GM19438 (cell line): ENCODE measurements around the gene TAS1R2.

Source experiments
- ATAC-seq: cut with Tn5 transposase; IDR thresholded peaks from one replicate; pipeline ENCODE4 v1.9.1; 2021; ENCODE audit warnings: low read depth; ENCODE audit not compliant: unreplicated experiment

The TAS1R2 gene

GRCh38 chr1:18884727-18885126, 25.3 kb upstream of the TAS1R2 start:
- no peak for ATAC-seq

- no peak for ATAC-seq
Measured at GRCh38 chr1:18884419-18884717, 24.9 kb upstream of the TAS1R2 start.

- no peak for ATAC-seq
Measured at GRCh38 chr1:18883636-18884418, 24.4 kb upstream of the TAS1R2 start.

GRCh38 chr1:18883079-18883478, 23.6 kb upstream of the TAS1R2 start:
- no peak for ATAC-seq

GRCh38 chr1:18882486-18882885, 23.0 kb upstream of the TAS1R2 start:
- ATAC-seq: no peak

- ATAC-seq: no peak
Measured at GRCh38 chr1:18881642-18882431, 22.4 kb upstream of the TAS1R2 start.

GRCh38 chr1:18881164-18881563, 21.7 kb upstream of the TAS1R2 start:
- no peak for ATAC-seq

GRCh38 chr1:18880585-18880984, 21.1 kb upstream of the TAS1R2 start:
- ATAC-seq: no peak

- no peak for ATAC-seq
Measured at GRCh38 chr1:18879791-18880309, 20.4 kb upstream of the TAS1R2 start.

GRCh38 chr1:18879215-18879790, 19.8 kb upstream of the TAS1R2 start:
- no peak for ATAC-seq

GRCh38 chr1:18878538-18879214, 19.2 kb upstream of the TAS1R2 start:
- ATAC-seq: no peak

GRCh38 chr1:18877282-18877681, 17.8 kb upstream of the TAS1R2 start:
- ATAC-seq: no peak

GRCh38 chr1:18876210-18876609, 16.8 kb upstream of the TAS1R2 start:
- no peak for ATAC-seq

- no peak for ATAC-seq
Measured at GRCh38 chr1:18875796-18876128, 16.3 kb upstream of the TAS1R2 start.

- ATAC-seq: no peak
Measured at GRCh38 chr1:18875107-18875795, 15.8 kb upstream of the TAS1R2 start.

- ATAC-seq: no peak
Measured at GRCh38 chr1:18874600-18874999, 15.1 kb upstream of the TAS1R2 start.

GRCh38 chr1:18874036-18874435, 14.6 kb upstream of the TAS1R2 start:
- no peak for ATAC-seq

GRCh38 chr1:18872071-18872611, 12.7 kb upstream of the TAS1R2 start:
- ATAC-seq: no peak

GRCh38 chr1:18871401-18872070, 12.1 kb upstream of the TAS1R2 start:
- no peak for ATAC-seq

- no peak for ATAC-seq
Measured at GRCh38 chr1:18870957-18871356, 11.5 kb upstream of the TAS1R2 start.
